VCaP (cell line): Measurements from ENCODE around the gene TOGARAM1.

ENCODE experiments used
- H3K27ac ChIP-seq: fragments of 450-650 bp; 2 replicates; pipeline ENCODE4 v1.5.1; 2017
- TF ChIP-seq, protein P1 (sequence below): fragments of 450-650 bp; conservative IDR thresholded peaks from 2 replicates; pipeline ENCODE4 v1.5.1; 2017; ENCODE audit warnings: mild to moderate bottlenecking, moderate library complexity

TOGARAM1 gene

DNA sequence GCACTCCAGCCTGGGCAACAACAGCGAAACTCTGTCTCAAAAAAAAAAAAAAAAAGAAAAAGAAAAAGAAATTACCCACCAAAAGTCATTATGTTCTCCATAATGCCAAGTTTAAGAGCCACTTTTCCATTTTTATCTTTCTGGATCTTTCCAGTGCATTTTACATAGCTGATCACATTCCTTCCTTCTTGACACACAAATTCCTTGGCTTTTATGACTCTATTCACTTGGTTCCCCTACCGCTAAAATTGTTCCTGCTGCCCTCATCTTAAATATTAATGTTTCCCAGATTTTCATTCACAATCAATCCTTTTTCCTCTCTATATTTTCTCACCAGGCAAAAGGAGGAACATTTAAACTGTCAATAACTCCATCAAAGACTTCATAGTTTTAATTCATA, 20.4 kb upstream of the TOGARAM1 start:
- TF ChIP-seq, protein P1, sequence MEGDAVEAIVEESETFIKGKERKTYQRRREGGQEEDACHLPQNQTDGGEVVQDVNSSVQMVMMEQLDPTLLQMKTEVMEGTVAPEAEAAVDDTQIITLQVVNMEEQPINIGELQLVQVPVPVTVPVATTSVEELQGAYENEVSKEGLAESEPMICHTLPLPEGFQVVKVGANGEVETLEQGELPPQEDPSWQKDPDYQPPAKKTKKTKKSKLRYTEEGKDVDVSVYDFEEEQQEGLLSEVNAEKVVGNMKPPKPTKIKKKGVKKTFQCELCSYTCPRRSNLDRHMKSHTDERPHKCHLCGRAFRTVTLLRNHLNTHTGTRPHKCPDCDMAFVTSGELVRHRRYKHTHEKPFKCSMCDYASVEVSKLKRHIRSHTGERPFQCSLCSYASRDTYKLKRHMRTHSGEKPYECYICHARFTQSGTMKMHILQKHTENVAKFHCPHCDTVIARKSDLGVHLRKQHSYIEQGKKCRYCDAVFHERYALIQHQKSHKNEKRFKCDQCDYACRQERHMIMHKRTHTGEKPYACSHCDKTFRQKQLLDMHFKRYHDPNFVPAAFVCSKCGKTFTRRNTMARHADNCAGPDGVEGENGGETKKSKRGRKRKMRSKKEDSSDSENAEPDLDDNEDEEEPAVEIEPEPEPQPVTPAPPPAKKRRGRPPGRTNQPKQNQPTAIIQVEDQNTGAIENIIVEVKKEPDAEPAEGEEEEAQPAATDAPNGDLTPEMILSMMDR, result no peak
- no peak overlapping the region for H3K27ac ChIP-seq

DNA sequence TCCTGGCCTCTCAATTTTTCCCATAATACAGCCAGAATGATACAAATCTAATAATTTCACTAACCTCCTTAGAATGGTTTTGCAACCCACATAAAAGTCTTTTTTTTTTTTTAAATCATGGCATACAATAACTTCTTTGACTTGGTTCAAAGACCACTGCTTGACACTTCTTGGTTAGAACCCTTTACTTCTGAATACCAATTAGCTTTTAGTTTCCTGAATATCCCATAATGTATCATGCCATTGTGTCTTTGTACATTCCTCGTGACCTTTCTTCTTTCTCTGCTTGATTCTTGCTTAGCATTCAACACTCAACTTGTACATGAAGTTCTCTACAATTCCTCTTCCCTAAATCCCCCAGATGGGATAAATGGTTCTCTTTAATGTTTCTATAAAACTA, 19.6 kb upstream of the TOGARAM1 start:
- TF ChIP-seq, protein P1, result no peak
- H3K27ac ChIP-seq, result no peak overlapping the region

DNA sequence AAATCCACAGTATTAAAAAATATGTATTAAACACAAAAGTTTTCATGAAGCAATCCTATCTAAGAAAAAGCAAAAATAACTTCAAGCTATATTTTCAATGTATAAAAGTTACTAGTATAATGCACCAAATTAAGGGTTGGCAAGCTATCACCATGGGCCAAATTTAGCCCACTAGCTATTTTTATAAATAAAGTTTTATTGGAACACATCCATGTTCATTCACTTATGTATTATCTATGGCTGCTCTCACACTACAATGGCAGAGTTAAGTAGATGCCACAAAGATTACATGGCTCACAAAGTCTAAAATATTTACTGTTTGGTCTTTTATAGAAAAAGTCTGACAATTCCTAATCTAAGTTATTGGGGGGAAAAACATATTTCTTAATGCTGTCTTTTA, 17.9 kb upstream of the TOGARAM1 start:
- H3K27ac ChIP-seq, result no peak overlapping the region
- TF ChIP-seq, protein P1, result no peak

DNA sequence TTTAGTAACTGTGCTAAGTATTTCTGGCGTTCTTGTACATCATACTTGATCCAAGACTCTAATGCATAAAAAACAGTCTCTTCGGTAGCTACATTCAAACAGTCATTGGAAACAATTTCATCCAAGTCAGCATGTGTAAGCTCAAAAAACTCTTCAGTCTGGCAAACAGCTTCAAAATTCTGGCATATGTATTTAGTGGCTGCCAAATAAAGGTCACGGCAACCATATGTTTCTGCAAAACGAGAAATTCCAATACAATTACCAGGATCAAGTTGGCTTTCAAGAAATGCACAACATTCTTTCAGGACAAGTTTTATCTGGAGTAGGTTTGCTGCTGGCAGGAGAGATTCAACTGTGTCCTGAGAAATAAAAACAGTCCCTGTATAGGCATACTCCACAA, 16.7 kb upstream of the TOGARAM1 start:
- no peak overlapping the region for H3K27ac ChIP-seq
- TF ChIP-seq, protein P1, result no peak

DNA sequence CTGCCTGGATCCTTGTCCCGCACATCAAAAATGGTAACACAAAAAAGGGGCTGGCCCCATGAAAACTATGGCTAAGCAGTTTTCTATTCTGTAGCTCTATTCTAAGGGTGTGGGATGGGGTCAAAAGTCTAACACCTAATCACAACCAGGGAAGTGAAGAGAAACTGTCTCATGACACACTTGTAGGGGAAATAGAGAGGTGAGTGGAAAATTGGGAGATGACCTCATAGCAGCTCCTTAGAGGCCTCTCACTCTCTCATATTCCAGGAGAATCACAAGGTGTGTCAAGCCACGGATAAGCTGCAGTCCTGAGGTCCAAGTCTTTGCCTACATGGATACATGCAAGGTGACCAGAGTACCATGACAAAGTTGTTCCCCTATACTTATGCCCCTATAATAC, 10.9 kb upstream of the TOGARAM1 start:
- TF ChIP-seq, protein P1, result no peak
- no peak overlapping the region for H3K27ac ChIP-seq

DNA sequence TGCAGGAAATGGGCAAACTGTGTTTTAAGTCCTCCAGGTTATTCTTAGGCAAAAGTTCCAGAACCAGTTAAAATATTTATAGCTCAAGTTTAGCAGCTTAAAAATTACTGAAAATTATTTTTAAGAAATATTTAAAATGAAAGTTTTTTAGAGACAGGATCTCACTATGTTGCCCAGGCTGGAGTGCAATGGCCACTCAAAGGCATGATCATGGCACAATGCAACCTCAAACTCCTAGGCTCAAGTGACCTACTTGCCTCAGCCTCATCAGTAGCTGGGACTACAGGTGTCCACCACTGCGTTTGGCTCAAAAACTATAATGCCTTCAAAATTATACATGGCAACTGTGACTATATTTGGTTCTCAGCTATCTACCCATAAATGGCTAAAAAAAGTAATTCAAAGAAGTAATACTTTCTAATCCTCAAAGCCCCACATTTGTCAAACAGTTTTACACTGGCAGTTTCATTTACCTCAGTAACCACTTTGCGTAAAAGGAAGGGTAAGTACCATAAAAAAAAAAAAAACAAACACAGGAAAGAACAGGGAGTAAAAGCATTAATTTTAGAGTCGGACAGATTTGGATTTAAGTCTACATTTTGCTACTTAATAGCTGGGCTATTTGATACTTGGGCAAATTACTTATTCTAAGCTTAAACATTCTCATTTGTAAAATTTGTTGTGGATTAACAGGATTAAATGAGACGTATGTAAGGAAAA, 9.4 kb upstream of the TOGARAM1 start:
- TF ChIP-seq, protein P1, result no peak
- H3K27ac ChIP-seq, result no peak overlapping the region; the same call in 1 of the 2 replicates

DNA sequence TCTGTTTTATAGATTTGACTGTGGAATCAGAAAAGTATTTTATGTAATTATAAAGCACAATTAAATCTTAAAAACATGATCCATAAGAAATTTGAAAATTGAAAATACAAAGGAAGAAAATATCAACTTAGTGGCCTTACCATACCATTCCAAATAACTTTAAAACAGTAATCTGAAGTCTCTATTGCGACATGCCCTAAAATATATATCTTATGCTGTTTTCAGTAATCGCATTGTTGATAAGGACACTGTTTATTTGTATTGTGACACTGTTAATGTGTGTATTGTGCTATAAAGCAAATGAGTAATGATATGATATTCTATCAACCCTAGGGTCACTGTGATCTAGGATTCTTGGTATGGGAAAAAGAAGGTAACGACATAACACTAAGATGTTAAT, 7.2 kb upstream of the TOGARAM1 start:
- TF ChIP-seq, protein P1, result no peak
- H3K27ac ChIP-seq, result no peak overlapping the region
